Measurements from ENCODE around the gene RIMKLA. TPM values are rescaled to one million over a fixed set of nuclear protein-coding genes. Genes with fewer than 3 reads are reported as not detected.

RIMKLA gene
- total RNA-seq, 4 donors from 2014 or later, result 0.27 to 1.7 (median 1.0) TPM

- TF ChIP-seq CTCF (IDR thresholded peaks at IDR 0.05), result no peak
- no peak for TF ChIP-seq POLR2A (IDR thresholded peaks at IDR 0.05)
- DNase-seq, result no peak
- no peaks in the 10 kb centered on the region for H3K27me3 ChIP-seq
- no peak overlapping the region for H3K4me3 ChIP-seq
- no peaks in the 10 kb centered on the region for H3K9me3 ChIP-seq
- no peaks in the 10 kb centered on the region for H3K4me1 ChIP-seq
- no peaks in the 10 kb centered on the region for H3K36me3 ChIP-seq
- no peak overlapping the region for H3K27ac ChIP-seq
These were observed 68.7 kb downstream of the RIMKLA start for GRCh38 chr1:42449256-42449655.

DNA sequence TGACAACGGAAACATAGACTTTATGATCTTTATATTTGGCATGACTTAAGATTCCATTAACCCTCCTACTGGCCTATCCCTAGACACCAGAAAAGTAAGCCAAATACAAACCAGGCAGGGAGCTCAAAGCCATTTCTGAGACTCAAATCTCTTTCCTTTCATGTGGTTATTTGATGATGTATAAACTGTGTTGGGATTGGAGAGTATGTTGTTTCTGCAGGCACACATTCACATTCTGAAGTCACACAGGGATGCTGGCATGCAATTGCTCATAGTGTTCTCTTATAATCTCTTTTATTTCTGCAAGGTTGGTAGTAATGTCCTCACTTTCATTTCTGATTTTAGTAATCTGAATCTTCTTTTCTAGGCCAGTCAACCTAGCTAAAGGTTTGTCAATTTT is 69.5 kb downstream of the RIMKLA start:
- no peaks in the 10 kb centered on the region for H3K27me3 ChIP-seq
- H3K27ac ChIP-seq, result no peak overlapping the region
- H3K36me3 ChIP-seq, result no peaks in the 10 kb centered on the region
- DNase-seq, result no peak
- no peak for TF ChIP-seq POLR2A (IDR thresholded peaks at IDR 0.05)
- TF ChIP-seq CTCF (IDR thresholded peaks at IDR 0.05), result no peak
- no peaks in the 10 kb centered on the region for H3K9me3 ChIP-seq
- H3K4me1 ChIP-seq, result peaks cover 0 to under 1% (median 0%) of the 10 kb centered on the region in 4 donors
- no peak overlapping the region for H3K4me3 ChIP-seq

GRCh38 chr1:42453386-42453785 is 72.8 kb downstream of the RIMKLA start:
- no peaks in the 10 kb centered on the region for H3K9me3 ChIP-seq
- H3K36me3 ChIP-seq, result peaks cover 0 to under 1% (median 0%) of the 10 kb centered on the region in 3 donors
- no peak overlapping the region for H3K4me3 ChIP-seq
- no peak for DNase-seq
- peaks cover 0 to 20% (median 3%) of the 10 kb centered on the region in 4 donors for H3K4me1 ChIP-seq
- no peak for TF ChIP-seq POLR2A (IDR thresholded peaks at IDR 0.05)
- TF ChIP-seq CTCF (IDR thresholded peaks at IDR 0.05), result no peak
- H3K27me3 ChIP-seq, result no peaks in the 10 kb centered on the region
- H3K27ac ChIP-seq, result no peak overlapping the region

GRCh38 chr1:42454403-42454802 is 73.8 kb downstream of the RIMKLA start:
- H3K36me3 ChIP-seq, result peaks cover 0 to 11% (median 0%) of the 10 kb centered on the region in 3 donors
- no peaks in the 10 kb centered on the region for H3K9me3 ChIP-seq
- H3K27ac ChIP-seq, result no peak overlapping the region
- DNase-seq, result no peak
- no peaks in the 10 kb centered on the region for H3K27me3 ChIP-seq
- H3K4me1 ChIP-seq, result peaks cover 0 to 22% (median 3%) of the 10 kb centered on the region in 4 donors
- H3K4me3 ChIP-seq, result no peak overlapping the region
- TF ChIP-seq CTCF (IDR thresholded peaks at IDR 0.05) (no peak), POLR2A (IDR thresholded peaks at IDR 0.05) (no peak)

DNA sequence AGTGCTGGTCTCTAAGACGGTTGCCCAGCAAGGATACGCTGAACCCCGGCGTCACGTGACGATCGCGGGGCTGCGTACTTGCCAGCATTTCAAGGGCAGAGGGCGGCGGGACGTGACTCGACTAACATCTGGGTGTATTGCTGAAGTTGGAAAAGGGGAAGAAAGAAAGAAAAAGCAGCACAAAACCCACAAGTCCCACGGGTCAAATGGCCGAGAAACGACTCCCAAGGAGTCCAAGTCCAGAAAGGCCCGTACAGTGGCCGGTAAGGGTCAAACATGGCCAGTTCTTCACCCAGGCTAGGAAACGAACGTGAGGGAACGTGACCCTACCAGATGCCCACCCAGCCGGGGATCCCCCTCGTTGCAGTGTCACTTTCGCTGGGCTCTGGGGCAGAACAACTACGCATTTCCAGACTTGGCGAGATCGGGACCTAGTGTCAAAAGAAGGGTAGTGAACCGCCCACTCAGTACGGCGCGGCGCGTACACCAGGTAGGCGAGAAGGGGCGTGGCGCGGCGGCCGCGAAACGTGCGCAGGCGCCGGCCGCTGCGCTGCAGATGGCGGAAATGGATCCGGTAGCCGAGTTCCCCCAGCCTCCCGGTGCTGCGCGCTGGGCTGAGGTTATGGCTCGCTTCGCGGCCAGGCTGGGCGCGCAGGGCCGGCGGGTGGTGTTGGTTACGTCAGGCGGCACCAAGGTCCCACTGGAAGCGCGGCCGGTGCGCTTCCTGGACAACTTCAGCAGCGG is 75.6 kb downstream of the RIMKLA start, which contains the start of the genes PPCS and ZMYND12:
PPCS (plus strand) TSS at position 534 of the 744 bp plus-strand sequence; CDS start at position 557, 23 bp downstream.
ZMYND12 (minus strand) TSS at position 13 of the 744 bp plus-strand sequence. CDS start 25 bp downstream, outside the sequence.
- peak; percentile 91 to 96 (median 92) for DNase-seq
- H3K4me1 ChIP-seq, result peaks cover 0 to 22% (median 3%) of the 10 kb centered on the region in 4 donors
- peak; percentile 56 to 81 for TF ChIP-seq POLR2A (IDR thresholded peaks at IDR 0.05)
- TF ChIP-seq CTCF (IDR thresholded peaks at IDR 0.05), result peak in 5 of 6 experiments; percentile 11 to 61 (median 52)
- H3K4me3 ChIP-seq, result peak within 1 kb of the TSS; percentile 85 to 98 (median 95)
- H3K27ac ChIP-seq, result peak within 1 kb of the TSS; percentile 87 to 98 (median 96)
- H3K27me3 ChIP-seq, result no peaks in the 10 kb centered on the region
- H3K9me3 ChIP-seq, result no peaks in the 10 kb centered on the region
- H3K36me3 ChIP-seq, result peaks cover 0 to 28% (median 0%) of the 10 kb centered on the region in 3 donors

All from Peyer's patch (tissue), 4 donors.